ENCODE measurements around the gene OR10H5.

DNA sequence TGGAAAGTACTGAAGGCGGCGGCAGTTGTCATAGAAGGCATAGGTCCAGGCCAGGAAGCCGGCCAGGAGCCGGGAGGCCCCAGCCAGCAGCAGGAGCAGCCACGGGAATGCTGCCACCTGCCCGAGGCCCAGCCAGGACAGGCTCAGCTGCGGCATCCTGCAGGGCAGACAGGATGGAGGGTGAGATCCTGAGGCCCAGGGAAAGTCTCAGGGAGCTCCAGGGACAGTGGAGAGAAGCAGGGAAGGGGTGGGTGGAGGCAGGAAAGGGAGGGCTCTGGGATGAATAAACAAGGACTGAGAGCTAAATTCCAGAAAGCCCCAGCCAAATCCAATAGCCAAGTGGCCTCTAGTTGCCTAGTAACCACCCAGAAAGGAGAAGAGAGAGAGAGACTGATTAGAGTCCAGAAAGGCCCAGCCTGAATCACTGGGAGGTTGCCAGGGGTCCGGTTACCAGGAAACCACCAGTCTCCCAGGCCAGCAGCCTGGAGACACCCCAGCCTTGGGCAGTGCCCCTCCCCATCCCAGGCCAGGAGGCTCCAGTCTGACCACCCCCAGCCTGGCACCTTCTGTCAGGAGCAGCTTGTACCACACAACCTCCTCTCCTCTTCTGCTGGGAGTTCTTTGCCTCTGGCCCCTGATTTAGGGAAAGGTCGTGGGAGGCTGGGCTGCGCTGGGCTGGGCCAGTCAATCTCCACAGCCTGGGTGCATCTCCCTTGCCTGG lies 7.5 kb upstream of the OR10H5 start:
- TF ChIP-seq, protein P1, sequence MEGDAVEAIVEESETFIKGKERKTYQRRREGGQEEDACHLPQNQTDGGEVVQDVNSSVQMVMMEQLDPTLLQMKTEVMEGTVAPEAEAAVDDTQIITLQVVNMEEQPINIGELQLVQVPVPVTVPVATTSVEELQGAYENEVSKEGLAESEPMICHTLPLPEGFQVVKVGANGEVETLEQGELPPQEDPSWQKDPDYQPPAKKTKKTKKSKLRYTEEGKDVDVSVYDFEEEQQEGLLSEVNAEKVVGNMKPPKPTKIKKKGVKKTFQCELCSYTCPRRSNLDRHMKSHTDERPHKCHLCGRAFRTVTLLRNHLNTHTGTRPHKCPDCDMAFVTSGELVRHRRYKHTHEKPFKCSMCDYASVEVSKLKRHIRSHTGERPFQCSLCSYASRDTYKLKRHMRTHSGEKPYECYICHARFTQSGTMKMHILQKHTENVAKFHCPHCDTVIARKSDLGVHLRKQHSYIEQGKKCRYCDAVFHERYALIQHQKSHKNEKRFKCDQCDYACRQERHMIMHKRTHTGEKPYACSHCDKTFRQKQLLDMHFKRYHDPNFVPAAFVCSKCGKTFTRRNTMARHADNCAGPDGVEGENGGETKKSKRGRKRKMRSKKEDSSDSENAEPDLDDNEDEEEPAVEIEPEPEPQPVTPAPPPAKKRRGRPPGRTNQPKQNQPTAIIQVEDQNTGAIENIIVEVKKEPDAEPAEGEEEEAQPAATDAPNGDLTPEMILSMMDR (IDR thresholded peaks at IDR 0.05) = no peak
- no peak for TF ChIP-seq EZH2 (IDR thresholded peaks at IDR 0.05; ENCODE audit: borderline replicate concordance, insufficient read depth, low read depth, low read length, poor library complexity, severe bottlenecking)
